B cell (primary cell): ENCODE data around the gene THRA.

Source experiments
- EZH2 ChIP-seq: IDR thresholded peaks from 2 replicates; pipeline ENCODE4 v1.6.1; 2012; ENCODE audit warnings: borderline replicate concordance, low read depth, mild to moderate bottlenecking, moderate library complexity, low read length; ENCODE audit not compliant: insufficient read depth, poor library complexity, severe bottlenecking
- TF ChIP-seq, protein P1 (sequence below): fragments of 200-600 bp; IDR thresholded peaks from one replicate; pipeline ENCODE4 v1.8.0; 2022; ENCODE audit warnings: antibody characterized with exemption, mild to moderate bottlenecking

DNA sequence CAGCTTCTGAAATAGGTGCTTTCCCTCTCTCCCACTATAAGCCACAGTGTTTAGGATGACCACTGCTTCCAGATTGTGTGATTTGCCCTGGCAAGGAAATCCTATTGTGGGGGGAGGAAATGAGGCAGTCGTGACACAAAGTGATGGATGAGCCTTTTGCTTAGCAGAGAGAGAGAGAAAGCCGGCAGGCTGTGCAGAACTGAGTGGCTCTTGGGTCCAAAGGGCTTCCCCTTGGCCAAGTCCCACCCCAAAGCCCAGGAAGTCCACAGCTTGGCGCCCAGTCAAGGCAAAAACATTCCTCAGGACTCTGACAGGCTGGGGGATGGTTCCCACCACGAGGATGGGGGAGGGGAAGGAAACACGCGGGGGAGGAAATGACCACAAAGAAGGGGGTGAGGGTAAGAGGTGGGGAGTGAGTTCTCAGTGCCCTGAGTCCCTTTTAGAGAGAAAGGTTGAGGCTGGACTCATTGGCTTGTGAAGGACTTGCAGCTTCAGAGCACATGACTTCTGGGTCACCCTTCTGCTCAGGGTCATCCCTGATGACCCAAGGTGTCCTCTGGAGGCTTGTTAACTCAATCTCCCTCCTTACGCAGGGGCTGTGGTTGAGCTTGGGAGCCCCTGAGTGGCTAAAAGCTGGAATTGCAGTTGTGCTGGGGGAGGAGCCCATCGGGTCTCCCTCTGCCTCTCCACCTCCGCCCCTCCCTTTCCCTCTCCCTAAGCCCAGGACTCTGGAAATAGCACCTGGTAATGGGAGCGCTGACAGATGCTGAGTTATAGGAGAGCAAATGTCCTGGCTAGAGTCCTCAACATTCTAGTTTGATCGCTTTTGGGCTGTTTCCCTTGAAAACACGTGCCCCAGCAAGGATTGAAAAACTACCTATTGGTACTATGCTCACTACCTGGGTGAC lies 48.7 kb downstream of the THRA start:
- no peak for TF ChIP-seq EZH2
- TF ChIP-seq, protein P1, sequence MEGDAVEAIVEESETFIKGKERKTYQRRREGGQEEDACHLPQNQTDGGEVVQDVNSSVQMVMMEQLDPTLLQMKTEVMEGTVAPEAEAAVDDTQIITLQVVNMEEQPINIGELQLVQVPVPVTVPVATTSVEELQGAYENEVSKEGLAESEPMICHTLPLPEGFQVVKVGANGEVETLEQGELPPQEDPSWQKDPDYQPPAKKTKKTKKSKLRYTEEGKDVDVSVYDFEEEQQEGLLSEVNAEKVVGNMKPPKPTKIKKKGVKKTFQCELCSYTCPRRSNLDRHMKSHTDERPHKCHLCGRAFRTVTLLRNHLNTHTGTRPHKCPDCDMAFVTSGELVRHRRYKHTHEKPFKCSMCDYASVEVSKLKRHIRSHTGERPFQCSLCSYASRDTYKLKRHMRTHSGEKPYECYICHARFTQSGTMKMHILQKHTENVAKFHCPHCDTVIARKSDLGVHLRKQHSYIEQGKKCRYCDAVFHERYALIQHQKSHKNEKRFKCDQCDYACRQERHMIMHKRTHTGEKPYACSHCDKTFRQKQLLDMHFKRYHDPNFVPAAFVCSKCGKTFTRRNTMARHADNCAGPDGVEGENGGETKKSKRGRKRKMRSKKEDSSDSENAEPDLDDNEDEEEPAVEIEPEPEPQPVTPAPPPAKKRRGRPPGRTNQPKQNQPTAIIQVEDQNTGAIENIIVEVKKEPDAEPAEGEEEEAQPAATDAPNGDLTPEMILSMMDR: peak; percentile 80
